GM23248 (cell line): ENCODE data around the gene CLPX.

Experiments used
- EZH2 ChIP-seq: fragments of 200-600 bp; sonication (generic); IDR thresholded peaks from 2 replicates; pipeline ENCODE4 v1.6.1; 2018; ENCODE audit warnings: antibody characterized with exemption, mild to moderate bottlenecking; ENCODE audit not compliant: insufficient read depth, poor library complexity, severe bottlenecking
- EZH2phosphoT487 ChIP-seq: fragments of 200-600 bp; sonication (generic); IDR thresholded peaks from 2 replicates; pipeline ENCODE4 v1.6.1; 2018; ENCODE audit warnings: antibody characterized with exemption, moderate library complexity, mild to moderate bottlenecking, low read depth; ENCODE audit not compliant: insufficient read depth

- TF ChIP-seq EZH2phosphoT487 (no peak), EZH2 (no peak)
These were observed 38.7 kb downstream of the CLPX start for GRCh38 chr15:65146438-65146837.
